H9 (cell line): Measurements from ENCODE around the gene TRIM34. TPM values are rescaled to one million over a fixed set of nuclear protein-coding genes. Genes with fewer than 3 reads are reported as not detected.

Experiments used
- DNase-seq: peaks from one replicate; pipeline ENCODE4 v3.0.0-alpha.2; 2017
- H2AFZ ChIP-seq: one replicate; pipeline ENCODE4 v1.6.1; 2013; ENCODE audit warnings: mild to moderate bottlenecking, low read length, control low read depth, moderate library complexity
- H2AK5ac ChIP-seq: 2 replicates; pipeline ENCODE4 v1.6.1; 2013; ENCODE audit warnings: low read length, control low read depth, mixed read lengths; ENCODE audit not compliant: insufficient read length
- H2BK120ac ChIP-seq: one replicate; pipeline ENCODE4 v1.6.1; 2013; ENCODE audit warnings: low read depth, mild to moderate bottlenecking, low read length, control low read depth, inconsistent platforms; ENCODE audit not compliant: poor library complexity, severe bottlenecking
- H2BK12ac ChIP-seq: 2 replicates; pipeline ENCODE4 v1.6.1; 2013; ENCODE audit warnings: low read length, control low read depth, mixed read lengths, low read depth; ENCODE audit not compliant: insufficient read length
- H2BK15ac ChIP-seq: 2 replicates; pipeline ENCODE4 v1.6.1; 2013; ENCODE audit warnings: low read depth, low read length, control low read depth
- H2BK20ac ChIP-seq: one replicate; pipeline ENCODE4 v1.6.1; 2013; ENCODE audit warnings: low read depth, mild to moderate bottlenecking, low read length, control low read depth, inconsistent platforms; ENCODE audit not compliant: poor library complexity, severe bottlenecking
- H2BK5ac ChIP-seq: 2 replicates; pipeline ENCODE4 v1.6.1; 2013; ENCODE audit warnings: low read length, control low read depth, mixed read lengths; ENCODE audit not compliant: insufficient read length
- H3K14ac ChIP-seq: 2 replicates; pipeline ENCODE4 v1.6.1; 2013; ENCODE audit warnings: low read length, control low read depth; ENCODE audit not compliant: insufficient read depth
- H3K18ac ChIP-seq: 2 replicates; pipeline ENCODE4 v1.6.1; 2013; ENCODE audit warnings: low read depth, mild to moderate bottlenecking, mixed read lengths, low read length, control low read depth; ENCODE audit not compliant: insufficient read length
- H3K23ac ChIP-seq: 2 replicates; pipeline ENCODE4 v1.6.1; 2013; ENCODE audit warnings: low read length, control low read depth, mixed read lengths, low read depth; ENCODE audit not compliant: insufficient read length
- H3K23me2 ChIP-seq: 2 replicates; pipeline ENCODE4 v1.6.1; 2013; ENCODE audit warnings: low read depth, mild to moderate bottlenecking, mixed read lengths, low read length, control low read depth; ENCODE audit not compliant: insufficient read length, poor library complexity, severe bottlenecking
- H3K27ac ChIP-seq: 2 replicates; pipeline ENCODE4 v1.5.1; 2013; ENCODE audit warnings: low read length, control low read depth, mixed read lengths, low read depth; ENCODE audit not compliant: insufficient read length
- H3K27me3 ChIP-seq: 2 replicates; pipeline ENCODE4 v1.6.1; 2013; ENCODE audit warnings: low read length, control low read depth, inconsistent platforms; ENCODE audit not compliant: insufficient read depth
- H3K4ac ChIP-seq: 2 replicates; pipeline ENCODE4 v1.6.1; 2013; ENCODE audit warnings: low read depth, mild to moderate bottlenecking, control low read depth, inconsistent platforms, low read length, moderate library complexity
- H3K4me1 ChIP-seq: 2 replicates; pipeline ENCODE4 v1.6.1; 2013; ENCODE audit warnings: low read length, control low read depth, inconsistent platforms; ENCODE audit not compliant: insufficient read depth
- H3K4me2 ChIP-seq: 2 replicates; pipeline ENCODE4 v1.6.1; 2013; ENCODE audit warnings: low read length, control low read depth, mixed read lengths; ENCODE audit not compliant: insufficient read length, insufficient read depth
- H3K56ac ChIP-seq: 2 replicates; pipeline ENCODE4 v1.6.1; 2013; ENCODE audit warnings: low read depth, mild to moderate bottlenecking, mixed read lengths, low read length, control low read depth; ENCODE audit not compliant: insufficient read length
- H3K79me1 ChIP-seq: 2 replicates; pipeline ENCODE4 v1.6.1; 2013; ENCODE audit warnings: low read depth, mild to moderate bottlenecking, moderate library complexity, low read length, control low read depth, inconsistent platforms; ENCODE audit not compliant: insufficient read depth, poor library complexity, severe bottlenecking
- H3K79me2 ChIP-seq: 2 replicates; pipeline ENCODE4 v1.6.1; 2013; ENCODE audit warnings: low read length, control low read depth, inconsistent platforms; ENCODE audit not compliant: insufficient read depth
- H3K9ac ChIP-seq: 2 replicates; pipeline ENCODE4 v1.6.1; 2013; ENCODE audit warnings: low read length, control low read depth, mixed read lengths; ENCODE audit not compliant: insufficient read length; ENCODE audit errors: extremely low read depth
- H3K9me3 ChIP-seq: one replicate; pipeline ENCODE4 v1.6.1; 2013; ENCODE audit warnings: low read depth, low read length, inconsistent platforms; ENCODE audit not compliant: control insufficient read depth
- H3T11ph ChIP-seq: one replicate; pipeline ENCODE4 v1.6.1; 2013; ENCODE audit warnings: mild to moderate bottlenecking, low read length, control low read depth, inconsistent platforms
- H4K20me1 ChIP-seq: one replicate; pipeline ENCODE4 v1.6.1; 2013; ENCODE audit not compliant: control insufficient read depth, insufficient read length, insufficient read depth
- H4K5ac ChIP-seq: 2 replicates; pipeline ENCODE4 v1.6.1; 2013; ENCODE audit warnings: low read depth, mild to moderate bottlenecking, mixed read lengths, low read length, control low read depth; ENCODE audit not compliant: insufficient read length
- H4K8ac ChIP-seq: replicated peaks from 2 replicates; pipeline ENCODE4 v1.6.1; 2013; ENCODE audit warnings: low read length, control low read depth, mixed read lengths, low read depth; ENCODE audit not compliant: insufficient read length
- H4K91ac ChIP-seq: 2 replicates; pipeline ENCODE4 v1.6.1; 2013; ENCODE audit warnings: low read depth, mild to moderate bottlenecking, moderate library complexity, mixed read lengths, low read length, control low read depth; ENCODE audit not compliant: insufficient read length
- H3K27ac Mint-ChIP-seq, 3 experiments: 2 replicates in 2 of 3; 3 replicates in 1 of 3; pipeline ENCODE4 v1.8.0; 2020 to 2021; ENCODE audit warnings: mixed read lengths in 3 of 3, mild to moderate bottlenecking in 1 of 3, moderate library complexity in 1 of 3
- H3K27me3 Mint-ChIP-seq: 2 replicates; pipeline ENCODE4 v1.8.0; 2021; ENCODE audit warnings: low read depth, mild to moderate bottlenecking, moderate library complexity, mixed read lengths
- H3K36me3 Mint-ChIP-seq, 3 experiments: 2 replicates in 2 of 3; 3 replicates in 1 of 3; pipeline ENCODE4 v1.8.0; 2020 to 2021; ENCODE audit warnings: low read depth in 3 of 3, mixed read lengths in 3 of 3; ENCODE audit not compliant: insufficient read depth in 1 of 3
- H3K4me1 Mint-ChIP-seq, 2 experiments: 2 replicates each; pipeline ENCODE4 v1.8.0; 2020; ENCODE audit warnings: mixed read lengths in 2 of 2
- H3K4me3 Mint-ChIP-seq, 2 experiments: 2 replicates in 1 of 2; 3 replicates in 1 of 2; pipeline ENCODE4 v1.8.0; 2020 to 2021; ENCODE audit warnings: mild to moderate bottlenecking in 2 of 2, mixed read lengths in 2 of 2, moderate library complexity in 1 of 2
- H3K9me3 Mint-ChIP-seq, 2 experiments: 2 replicates in 1 of 2; 3 replicates in 1 of 2; pipeline ENCODE4 v1.8.0; 2020; ENCODE audit warnings: mild to moderate bottlenecking in 2 of 2, mixed read lengths in 2 of 2, moderate library complexity in 1 of 2
- CTCF ChIP-seq: fragments of 200-600 bp; sonication (generic); conservative IDR thresholded peaks from 3 replicates; pipeline ENCODE4 v1.8.0; 2021; ENCODE audit warnings: antibody characterized with exemption, mild to moderate bottlenecking
- total RNA-seq: library from RNA; stranded (reverse); gene quantifications from 2 replicates; pipeline ENCODE4 v1.2.1, GENCODE V29; 2021

TRIM34 gene
- total RNA-seq, 1 experiment from 2014 or later, result 0.59 TPM

GRCh38 chr11:5671831-5672230 is 47.0 kb downstream of the TRIM34 start:
- Histone ChIP-seq H2BK15ac (no peak overlapping the region), H3K18ac (no peak overlapping the region), H3T11ph (no peak overlapping the region), H3K4ac (no peak overlapping the region), H2BK20ac (no peak overlapping the region), H3K9me3 (no peaks in the 10 kb centered on the region), H3K79me2 (no peaks in the 10 kb centered on the region), H2BK120ac (no peak overlapping the region), H3K27me3 (no peaks in the 10 kb centered on the region), H2BK5ac (no peak overlapping the region), H2AK5ac (no peak overlapping the region), H3K9ac (no peak overlapping the region), H3K79me1 (no peaks in the 10 kb centered on the region), H4K8ac (no peak overlapping the region), H3K23ac (no peak overlapping the region), H2BK12ac (no peak overlapping the region), H4K20me1 (no peaks in the 10 kb centered on the region), H2AFZ (no peak overlapping the region), H3K27ac (no peak overlapping the region), H3K23me2 (no peaks in the 10 kb centered on the region), H4K91ac (no peak overlapping the region), H4K5ac (no peak overlapping the region), H3K14ac (no peak overlapping the region), H3K4me2 (no peak overlapping the region), H3K56ac (no peak overlapping the region), H3K4me1 (no peaks in the 10 kb centered on the region)
- H3K27ac Mint-ChIP-seq, result no peak overlapping the region
- no peaks in the 10 kb centered on the region for H3K4me1 Mint-ChIP-seq
- no peak for TF ChIP-seq CTCF
- DNase-seq, result no peak
- H3K36me3 Mint-ChIP-seq, result peaks cover 8 to 42% (median 15%) of the 10 kb centered on the region in 3 experiments
- peaks cover 0 to 3% of the 10 kb centered on the region in 2 experiments; a peak in 2 of 5 replicates for H3K9me3 Mint-ChIP-seq
- no peaks in the 10 kb centered on the region for H3K27me3 Mint-ChIP-seq
- H3K4me3 Mint-ChIP-seq, result no peak overlapping the region
